Epidermal melanocyte (primary cell): ENCODE measurements around the gene DAB2.
A peak's percentile ranks its signal among the peaks of the same experiment; 100 is the strongest.

Source experiments
- DNase-seq: peaks from one replicate; pipeline ENCODE4 v3.0.0; 2011; ENCODE audit warnings: low spot score; ENCODE audit not compliant: insufficient read length

Gene DAB2

GRCh38 chr5:39387293-39387692 is 37.5 kb downstream of the DAB2 start:
- no peak for DNase-seq

DNA sequence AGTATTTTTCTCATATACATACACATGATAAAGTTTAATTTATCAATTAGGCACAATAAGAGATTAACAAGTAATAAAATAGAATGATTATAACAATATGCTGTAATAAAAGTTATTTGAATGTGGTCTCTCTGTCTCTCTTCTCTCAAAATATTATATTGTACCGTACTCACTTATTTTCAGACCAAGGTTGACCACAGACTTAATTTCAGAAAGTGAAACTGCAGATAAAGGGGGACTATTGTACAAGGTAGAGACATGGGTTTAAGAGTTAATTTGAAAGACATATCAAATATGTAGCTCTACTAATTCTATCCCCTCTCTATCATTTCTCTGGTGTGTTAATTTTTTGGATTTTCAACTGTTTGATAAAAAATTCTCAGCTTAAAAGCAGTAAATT is 40.5 kb downstream of the DAB2 start:
- no peak for DNase-seq

DNA sequence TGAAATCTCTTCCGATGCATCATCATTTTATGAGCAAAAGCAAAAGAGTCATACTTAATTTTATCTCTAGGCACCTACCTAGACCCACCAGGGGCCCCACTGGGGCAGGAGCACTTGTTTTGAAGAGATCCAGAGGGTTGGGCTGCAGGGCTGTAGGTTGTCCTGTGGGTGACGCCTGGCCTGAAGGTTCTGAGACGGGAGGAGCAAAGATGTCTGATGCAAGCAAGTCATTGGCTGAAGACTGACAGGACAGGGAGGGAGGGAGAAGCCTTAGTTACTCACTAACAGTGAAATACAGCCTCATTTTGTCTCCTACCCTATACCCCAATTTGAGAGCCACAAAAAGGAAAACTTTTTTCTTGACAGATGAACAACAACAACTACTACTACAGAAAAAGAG is 43.4 kb downstream of the DAB2 start:
- no peak for DNase-seq

DNA sequence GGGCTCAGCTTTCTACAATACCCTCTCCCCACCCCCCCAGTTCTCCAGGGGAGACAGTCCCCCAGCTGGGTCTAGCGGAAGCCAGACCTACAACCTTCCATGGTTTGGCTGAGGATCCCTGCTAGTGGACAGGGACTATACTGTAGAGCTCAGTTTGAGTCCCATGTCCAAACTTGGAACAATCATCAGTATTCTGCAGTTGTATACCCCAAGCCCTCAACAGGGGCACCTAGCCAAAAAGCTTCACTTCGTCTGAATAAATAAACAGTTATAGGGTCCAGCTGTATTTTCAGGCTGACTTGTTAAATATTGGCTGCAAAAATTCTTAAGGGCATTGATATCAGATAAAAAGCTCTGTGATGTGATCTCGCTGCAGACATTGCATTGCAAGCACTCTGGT is 45.1 kb downstream of the DAB2 start:
- DNase-seq: no peak

DNA sequence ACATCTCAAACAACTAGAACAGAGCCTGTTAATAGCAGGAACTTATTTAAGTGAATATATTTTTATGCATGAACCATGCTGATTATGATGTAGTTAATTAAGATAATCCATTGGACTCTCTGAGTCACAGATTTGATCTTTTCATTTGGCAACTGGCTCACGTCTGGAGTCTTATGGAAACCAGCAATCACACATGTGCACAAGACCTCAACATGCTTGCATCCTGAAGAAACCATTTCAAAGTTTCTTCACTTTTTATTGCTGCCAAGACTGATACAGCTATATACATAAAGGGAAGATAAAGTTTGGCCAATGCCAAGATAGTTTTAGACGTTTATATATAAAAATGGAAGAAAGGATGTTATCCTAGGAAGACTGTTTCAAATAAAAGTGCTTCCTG is 47.2 kb downstream of the DAB2 start:
- no peak for DNase-seq

DNA sequence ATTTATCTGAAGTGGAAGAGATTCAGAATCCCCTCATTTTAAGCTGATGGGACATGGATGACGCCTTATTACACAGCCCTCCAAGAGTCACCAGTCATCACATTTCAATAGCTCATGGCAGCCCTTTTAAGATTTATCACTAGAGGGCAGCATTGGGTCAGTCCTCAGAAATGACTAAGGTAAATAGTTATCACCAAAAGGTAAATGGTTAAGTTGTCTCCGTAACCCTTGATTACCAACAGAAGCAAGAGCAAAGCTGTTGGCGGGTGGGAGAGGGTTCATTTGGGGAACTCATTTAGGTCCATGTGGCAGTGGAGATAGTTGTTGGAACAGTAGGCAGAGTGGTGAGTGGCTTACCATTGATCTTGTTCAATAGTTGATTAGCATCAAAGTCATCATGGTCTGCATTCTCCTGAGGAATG is 48.5 kb downstream of the DAB2 start:
- peak; percentile 35 for DNase-seq

DNA sequence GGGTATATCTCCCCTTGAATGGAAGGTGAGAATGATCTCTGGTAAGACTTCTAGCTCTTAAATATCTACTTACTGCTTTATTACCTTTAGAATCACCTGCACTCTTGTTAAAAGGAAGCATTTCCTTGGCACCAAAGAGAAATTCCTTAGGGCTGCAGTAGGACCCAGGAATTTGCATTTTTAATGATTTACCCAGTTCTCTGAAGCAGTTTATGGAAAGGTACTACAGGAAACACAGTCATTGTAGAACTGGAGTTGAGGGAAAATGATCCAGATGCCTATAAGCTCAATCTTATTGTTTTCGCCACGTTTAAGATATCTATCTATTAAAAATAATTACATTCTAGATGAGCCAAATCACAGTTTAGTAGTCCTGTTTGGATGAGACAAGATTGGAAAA is 51.0 kb downstream of the DAB2 start:
- no peak for DNase-seq

DNA sequence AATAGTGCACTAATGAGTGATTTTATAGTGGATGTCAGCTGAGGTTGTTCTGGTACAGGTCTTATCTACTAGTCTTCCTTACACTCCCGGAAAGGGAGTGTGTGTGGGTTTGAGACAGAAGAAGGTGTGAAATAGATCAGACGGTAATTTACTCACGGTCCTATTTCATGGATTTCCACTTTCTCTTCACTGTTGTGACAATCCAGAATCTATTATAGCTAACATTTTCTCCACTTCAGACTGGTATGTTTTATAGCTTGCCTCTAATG is 53.5 kb downstream of the DAB2 start:
- DNase-seq: no peak

GRCh38 chr5:39370555-39371366 is 54.0 kb downstream of the DAB2 start:
- no peak for DNase-seq

- no peak for DNase-seq
Observed at GRCh38 chr5:39369123-39369815, 55.5 kb downstream of the DAB2 start.

DNA sequence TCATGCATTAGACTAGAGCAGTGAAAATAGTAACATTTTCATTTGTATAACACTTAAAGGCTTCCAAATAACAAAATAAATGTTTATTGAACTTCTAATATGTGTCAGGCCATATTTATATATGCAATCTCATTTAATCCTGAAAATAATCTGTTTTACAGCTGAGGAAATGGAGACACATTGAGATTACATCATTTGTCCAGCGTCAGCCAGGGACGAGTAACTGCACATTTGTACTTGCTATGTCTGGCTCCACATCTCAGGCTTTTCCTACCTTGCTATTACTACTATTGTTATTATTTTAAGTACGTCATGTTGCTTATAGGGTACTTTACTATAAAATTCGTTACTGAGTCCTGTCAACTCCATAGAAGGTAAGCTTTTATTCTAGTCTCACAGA is 56.7 kb downstream of the DAB2 start:
- DNase-seq: no peak

DNA sequence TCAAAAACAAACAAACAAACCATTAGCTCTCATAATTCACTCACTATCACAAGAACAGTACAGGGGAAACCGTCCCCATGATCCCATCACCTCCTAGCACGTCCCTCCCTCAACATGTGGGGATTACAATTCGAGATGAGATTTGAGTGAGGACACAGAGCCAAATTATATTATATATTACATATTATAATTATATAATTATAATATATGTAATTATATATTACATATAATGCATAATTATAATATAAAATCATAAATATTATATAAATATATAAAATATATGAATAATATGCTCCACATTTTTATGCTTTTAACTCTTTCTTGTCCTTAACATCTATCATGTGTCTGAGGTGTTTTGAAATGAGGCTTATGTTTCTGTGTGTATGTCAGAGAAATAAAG is 57.1 kb downstream of the DAB2 start:
- no peak for DNase-seq

DNA sequence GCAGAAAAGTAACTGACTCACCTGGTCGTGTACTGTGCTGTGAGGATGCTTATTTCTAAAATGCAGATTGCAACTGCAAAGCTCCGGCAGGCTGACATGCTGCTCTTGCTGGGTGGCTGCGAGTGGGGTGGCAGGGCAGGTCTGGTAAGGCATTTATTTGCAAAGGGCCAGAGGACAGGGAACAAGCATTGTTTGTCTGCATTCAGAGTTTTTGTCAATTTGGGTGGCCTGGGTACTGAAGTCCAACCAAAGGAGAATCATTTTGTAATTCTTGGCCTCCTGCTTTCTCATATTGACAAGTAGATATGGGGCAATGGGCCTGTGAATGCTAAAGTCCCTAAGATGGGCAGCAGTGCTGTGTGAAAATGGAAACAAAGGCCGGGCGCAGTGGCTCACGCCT is 60.4 kb downstream of the DAB2 start, which contains the start of gene C9:
C9 (minus strand) TSS at position 129 of the 400 bp plus-strand sequence; CDS start at position 98, 31 bp downstream.
- no peak for DNase-seq

DNA sequence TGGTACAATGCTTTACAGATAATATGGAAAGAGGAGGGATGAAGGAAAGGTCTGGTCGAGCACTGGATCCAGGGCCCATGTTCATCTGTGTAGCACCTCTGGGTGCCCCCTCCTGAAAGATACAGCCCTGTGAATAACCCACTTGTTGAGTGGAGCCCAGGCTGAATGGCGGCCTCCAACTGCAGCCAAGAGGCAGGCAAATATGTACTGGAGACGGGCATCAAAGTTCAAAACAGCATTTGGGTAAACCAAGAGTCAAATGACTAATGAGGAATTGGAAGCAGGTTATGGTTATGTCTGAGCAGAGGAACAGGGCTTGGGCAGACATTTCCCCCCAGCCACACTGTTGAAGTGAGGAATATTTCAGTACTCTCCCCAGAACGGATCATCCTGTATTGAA is 61.6 kb downstream of the DAB2 start:
- DNase-seq: no peak

DNA sequence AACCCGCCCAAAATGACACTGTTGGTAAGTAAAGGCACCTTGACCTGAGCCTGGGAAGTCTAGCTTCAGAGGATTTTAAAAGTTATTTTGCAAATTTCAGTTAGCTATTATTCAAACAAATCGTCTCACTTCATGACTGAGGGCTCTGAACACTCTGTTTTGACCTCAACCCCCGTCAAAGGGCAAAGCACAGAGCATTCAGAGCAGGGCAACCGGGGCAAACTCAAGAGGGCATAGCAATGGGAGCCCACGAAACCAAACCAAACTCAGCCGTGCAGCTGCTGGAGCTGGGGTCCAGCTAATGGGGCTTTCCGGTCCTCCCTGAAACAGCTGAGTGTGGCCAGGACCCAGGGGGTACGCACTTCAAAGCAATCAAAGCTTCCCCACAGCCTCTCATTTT is 62.1 kb downstream of the DAB2 start:
- DNase-seq: no peak

DNA sequence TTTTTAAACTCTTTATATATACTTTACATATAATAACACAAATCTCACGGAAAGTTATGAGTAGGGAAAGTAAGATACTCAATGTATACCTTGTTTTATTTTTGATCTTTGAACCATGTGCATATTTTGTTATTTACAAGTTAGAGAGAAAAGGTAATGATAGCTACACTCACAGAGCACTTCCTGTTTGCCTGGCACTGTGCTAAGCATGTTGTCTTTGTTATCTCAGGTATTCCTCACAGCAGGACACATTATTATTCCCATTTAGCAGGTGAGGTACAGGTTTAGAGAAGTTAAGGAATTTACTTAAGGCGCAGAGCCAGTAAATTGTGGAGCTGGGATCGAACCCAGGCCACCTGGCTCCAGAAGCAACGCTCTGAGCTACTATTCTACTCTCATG is 63.5 kb downstream of the DAB2 start:
- no peak for DNase-seq

DNA sequence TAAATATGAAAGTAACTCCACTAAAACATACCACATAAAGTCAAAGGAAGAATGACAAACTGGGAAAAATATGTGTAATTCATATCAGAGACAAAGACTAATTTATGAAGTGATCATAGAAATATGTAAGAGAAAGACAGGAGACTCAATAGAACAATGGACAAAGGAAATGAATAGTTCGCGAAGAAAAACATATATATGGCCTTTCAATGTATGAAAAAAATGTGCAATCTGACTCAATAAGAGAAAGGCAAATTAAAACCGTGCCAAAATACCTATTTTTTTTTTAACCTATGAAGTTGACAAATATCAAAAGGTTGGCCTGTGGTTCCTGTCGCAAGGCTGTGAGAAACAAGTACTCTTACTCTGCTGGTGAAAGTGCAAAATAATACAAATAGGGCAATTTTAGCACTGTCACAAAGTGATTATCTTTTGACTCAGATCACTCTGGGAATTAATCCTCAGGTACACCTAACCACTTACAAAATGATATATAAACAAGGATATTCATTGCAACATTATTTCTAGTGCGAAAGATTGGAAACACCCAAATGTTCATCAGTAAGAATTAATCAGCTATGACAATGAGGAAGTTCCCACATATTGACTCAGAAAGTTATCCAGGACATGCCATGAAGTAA is 64.2 kb downstream of the DAB2 start:
- no peak for DNase-seq

GRCh38 chr5:39356263-39356662 is 68.5 kb downstream of the DAB2 start:
- no peak for DNase-seq

DNA sequence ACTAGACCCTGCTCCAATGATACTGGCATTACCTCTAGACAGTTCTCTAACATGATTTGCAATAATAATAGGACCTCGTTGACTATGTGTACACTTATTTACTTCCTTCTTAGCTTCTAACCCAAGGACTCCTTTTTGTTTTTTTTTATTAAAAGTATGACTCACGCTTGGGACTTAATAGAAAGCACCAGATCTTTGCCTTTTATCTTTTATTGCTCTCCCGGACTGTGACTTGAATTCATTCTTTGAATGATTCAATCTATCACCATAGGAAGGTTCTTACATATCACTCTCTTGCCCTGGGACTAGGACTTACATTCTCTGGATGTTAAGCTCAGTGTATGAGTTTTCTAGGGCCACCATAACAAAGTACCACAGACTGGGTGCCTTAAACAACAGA is 69.5 kb downstream of the DAB2 start:
- no peak for DNase-seq

- DNase-seq: no peak
Observed at GRCh38 chr5:39353717-39354399, 70.9 kb downstream of the DAB2 start.

GRCh38 chr5:39352951-39353350 is 71.8 kb downstream of the DAB2 start:
- no peak for DNase-seq

DNA sequence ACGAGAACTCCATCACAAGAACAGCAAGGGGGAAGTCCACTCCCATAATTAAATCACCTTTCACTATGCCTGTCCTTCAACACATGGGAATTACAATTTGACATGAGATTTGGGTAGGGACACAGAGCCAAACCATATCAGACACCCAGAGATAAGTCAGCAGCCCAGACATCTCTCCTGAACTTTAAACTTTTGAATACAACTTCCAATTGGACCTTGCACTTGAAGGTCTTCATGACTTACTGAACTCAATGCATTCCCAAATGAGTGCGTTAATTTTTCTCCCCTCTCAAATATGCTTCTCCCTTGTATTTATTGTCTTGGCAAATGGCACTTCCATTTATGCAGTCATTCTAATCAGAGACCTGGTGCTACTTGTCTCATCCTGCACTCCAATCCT is 72.6 kb downstream of the DAB2 start:
- DNase-seq: no peak
